Neuronal stem cell (in vitro differentiated cells): ENCODE measurements around the gene KCTD3.

Source experiments
- DNase-seq: peaks from one replicate; pipeline ENCODE4 v3.0.0-alpha.2; 2013; ENCODE audit warnings: low spot score
- H2AFZ ChIP-seq: one replicate; pipeline ENCODE4 v1.6.1; 2013; ENCODE audit warnings: mild to moderate bottlenecking, low read length, inconsistent platforms
- H2AK5ac ChIP-seq: 2 replicates; pipeline ENCODE4 v1.6.1; 2013; ENCODE audit warnings: low read depth, mild to moderate bottlenecking, inconsistent platforms, low read length, moderate library complexity, mixed read lengths
- H2BK120ac ChIP-seq: 2 replicates; pipeline ENCODE4 v1.6.1; 2013; ENCODE audit warnings: low read depth, mild to moderate bottlenecking, inconsistent platforms, low read length, moderate library complexity, mixed read lengths
- H2BK12ac ChIP-seq: one replicate; pipeline ENCODE4 v1.6.1; 2013; ENCODE audit warnings: low read length, inconsistent platforms
- H2BK15ac ChIP-seq: 2 replicates; pipeline ENCODE4 v1.6.1; 2013; ENCODE audit warnings: mild to moderate bottlenecking, low read length, inconsistent platforms, mixed read lengths
- H2BK5ac ChIP-seq: one replicate; pipeline ENCODE4 v1.6.1; 2013; ENCODE audit warnings: inconsistent platforms, mild to moderate bottlenecking, low read length, moderate library complexity
- H3K14ac ChIP-seq: one replicate; pipeline ENCODE4 v1.6.1; 2013; ENCODE audit warnings: low read length, inconsistent platforms
- H3K18ac ChIP-seq: 2 replicates; pipeline ENCODE4 v1.6.1; 2013; ENCODE audit warnings: low read length, inconsistent platforms
- H3K23ac ChIP-seq: 2 replicates; pipeline ENCODE4 v1.6.1; 2013; ENCODE audit warnings: low read depth, mild to moderate bottlenecking, mixed read lengths, low read length, inconsistent platforms; ENCODE audit not compliant: poor library complexity
- H3K27ac ChIP-seq: replicated peaks from 3 replicates; pipeline ENCODE4 v1.5.1; 2013; ENCODE audit warnings: low read length, inconsistent platforms
- H3K27me3 ChIP-seq, 3 experiments: 2 replicates each; pipeline ENCODE4 v1.6.1; 2013; ENCODE audit warnings: low read length in 3 of 3, mild to moderate bottlenecking in 2 of 3, inconsistent platforms in 1 of 3, low read depth in 1 of 3, mixed read lengths in 1 of 3, moderate library complexity in 1 of 3; ENCODE audit not compliant: control insufficient read depth in 3 of 3, insufficient read depth in 3 of 3
- H3K36me3 ChIP-seq, 2 donors: replicated peaks in 1 of 2; 2 replicates each; pipeline ENCODE4 v1.6.1; 2013; ENCODE audit warnings: low read length in 2 of 2; ENCODE audit not compliant: control insufficient read depth in 2 of 2, insufficient read depth in 2 of 2
- H3K4ac ChIP-seq: 2 replicates; pipeline ENCODE4 v1.6.1; 2013; ENCODE audit warnings: inconsistent platforms, mild to moderate bottlenecking, low read length, moderate library complexity
- H3K4me1 ChIP-seq, 2 donors: 1 replicate in 1 of 2; 2 replicates in 1 of 2; pipeline ENCODE4 v1.6.1; 2013; ENCODE audit warnings: low read length in 2 of 2, low read depth in 1 of 2; ENCODE audit not compliant: control insufficient read depth in 2 of 2, insufficient read depth in 1 of 2
- H3K4me2 ChIP-seq: one replicate; pipeline ENCODE4 v1.6.1; 2013; ENCODE audit warnings: mild to moderate bottlenecking, low read length, inconsistent platforms; ENCODE audit not compliant: insufficient read depth, poor library complexity, severe bottlenecking
- H3K4me3 ChIP-seq, 2 donors: 2 replicates each; pipeline ENCODE4 v1.5.1; 2013; ENCODE audit warnings: low read length in 2 of 2, mild to moderate bottlenecking in 2 of 2, inconsistent platforms in 1 of 2, moderate library complexity in 1 of 2
- H3K79me1 ChIP-seq: one replicate; pipeline ENCODE4 v1.6.1; 2013; ENCODE audit warnings: low read depth, mild to moderate bottlenecking, inconsistent platforms, low read length, moderate library complexity
- H3K9ac ChIP-seq: one replicate; pipeline ENCODE4 v1.6.1; 2013; ENCODE audit warnings: mild to moderate bottlenecking, low read depth, low read length, inconsistent platforms; ENCODE audit not compliant: poor library complexity
- H3K9me3 ChIP-seq, 2 donors: replicated peaks in 1 of 2; 2 replicates each; pipeline versions ENCODE3 to v1.6.1; 2013; ENCODE audit warnings: low read length in 2 of 2, mild to moderate bottlenecking in 2 of 2, inconsistent platforms in 1 of 2, low read depth in 1 of 2, mixed read lengths in 1 of 2, moderate library complexity in 1 of 2; ENCODE audit not compliant: control insufficient read depth in 2 of 2, insufficient read depth in 1 of 2
- H4K8ac ChIP-seq: one replicate; pipeline ENCODE4 v1.6.1; 2013; ENCODE audit warnings: low read depth, mild to moderate bottlenecking, inconsistent platforms, low read length, moderate library complexity
- H4K91ac ChIP-seq: one replicate; pipeline ENCODE4 v1.6.1; 2013; ENCODE audit warnings: low read length, low read depth, mild to moderate bottlenecking, inconsistent platforms; ENCODE audit not compliant: poor library complexity
- WGBS, 2 donors: extraction: QIAGEN DNeasy Blood & Tissue Kit; methylation state at CpG; one replicate each; pipeline ENCODE4 v1.1.7; 2013; ENCODE audit warnings: missing lambda C conversion rate in 2 of 2, mixed read lengths in 1 of 2; ENCODE audit not compliant: insufficient read length in 2 of 2, insufficient replicate concordance in 1 of 2; ENCODE audit errors: extremely low coverage in 2 of 2; 5-methylcytosine and 5-hydroxymethylcytosine counted together

Gene KCTD3

GRCh38 chr1:215608646-215609045 lies 41.5 kb downstream of the KCTD3 start:
- no peak overlapping the region for H2BK12ac ChIP-seq
- no peak overlapping the region for H2BK15ac ChIP-seq
- no peak overlapping the region for H3K14ac ChIP-seq
- WGBS, 2 donors: no CpG with 5 or more reads among the region's 4 CpGs
- peaks cover 0 to 10% of the 10 kb centered on the region in 2 donors for H3K9me3 ChIP-seq
- no peak overlapping the region for H4K8ac ChIP-seq
- no peaks in the 10 kb centered on the region for H3K27me3 ChIP-seq
- no peak overlapping the region for H3K4ac ChIP-seq
- H3K9ac ChIP-seq: no peak overlapping the region
- H3K27ac ChIP-seq: no peak overlapping the region
- H4K91ac ChIP-seq: no peak overlapping the region
- H2BK120ac ChIP-seq: no peak overlapping the region
- no peaks in the 10 kb centered on the region for H3K79me1 ChIP-seq
- no peak for DNase-seq
- no peak overlapping the region for H2AK5ac ChIP-seq
- no peak overlapping the region for H2AFZ ChIP-seq
- H3K4me2 ChIP-seq: no peak overlapping the region
- no peak overlapping the region for H2BK5ac ChIP-seq
- peaks cover 0 to 1% of the 10 kb centered on the region in 2 donors for H3K4me1 ChIP-seq
- H3K4me3 ChIP-seq: no peak overlapping the region
- H3K23ac ChIP-seq: no peak overlapping the region
- no peak overlapping the region for H3K18ac ChIP-seq
- peaks cover 8 to 90% of the 10 kb centered on the region in 2 donors for H3K36me3 ChIP-seq

GRCh38 chr1:215612391-215612790 lies 45.3 kb downstream of the KCTD3 start:
- H2BK15ac ChIP-seq: no peak overlapping the region
- no peak overlapping the region for H3K9ac ChIP-seq
- no peak overlapping the region for H2AFZ ChIP-seq
- H3K4me2 ChIP-seq: no peak overlapping the region
- H3K79me1 ChIP-seq: no peaks in the 10 kb centered on the region
- H3K18ac ChIP-seq: no peak overlapping the region
- H3K27me3 ChIP-seq: no peaks in the 10 kb centered on the region
- no peak overlapping the region for H4K91ac ChIP-seq
- H3K4me1 ChIP-seq: no peaks in the 10 kb centered on the region
- peaks cover 0 to 12% of the 10 kb centered on the region in 2 donors for H3K9me3 ChIP-seq
- no peak overlapping the region for H3K14ac ChIP-seq
- H4K8ac ChIP-seq: no peak overlapping the region
- H3K36me3 ChIP-seq: peaks cover 8 to 86% of the 10 kb centered on the region in 2 donors
- no peak overlapping the region for H3K23ac ChIP-seq
- no CpG with 5 or more reads among the region's 3 CpGs for WGBS, 2 donors
- H2BK5ac ChIP-seq: no peak overlapping the region
- no peak overlapping the region for H2BK120ac ChIP-seq
- H3K4me3 ChIP-seq: no peak overlapping the region
- no peak overlapping the region for H2BK12ac ChIP-seq
- no peak for DNase-seq
- no peak overlapping the region for H3K27ac ChIP-seq
- H3K4ac ChIP-seq: no peak overlapping the region
- H2AK5ac ChIP-seq: no peak overlapping the region

- H3K27ac ChIP-seq: no peak overlapping the region
- H2BK15ac ChIP-seq: no peak overlapping the region
- H2BK120ac ChIP-seq: no peak overlapping the region
- no peak overlapping the region for H4K91ac ChIP-seq
- no peak overlapping the region for H2AK5ac ChIP-seq
- no peak overlapping the region for H3K4me2 ChIP-seq
- no peak overlapping the region for H3K23ac ChIP-seq
- H2BK12ac ChIP-seq: no peak overlapping the region
- no peak overlapping the region for H3K9ac ChIP-seq
- DNase-seq: no peak
- H3K79me1 ChIP-seq: no peaks in the 10 kb centered on the region
- H2BK5ac ChIP-seq: no peak overlapping the region
- H3K36me3 ChIP-seq: peaks cover 5 to 84% of the 10 kb centered on the region in 2 donors
- no peak overlapping the region for H4K8ac ChIP-seq
- no peak overlapping the region for H3K4ac ChIP-seq
- no peaks in the 10 kb centered on the region for H3K4me1 ChIP-seq
- H3K9me3 ChIP-seq: peaks cover 0 to 8% of the 10 kb centered on the region in 2 donors
- H3K14ac ChIP-seq: no peak overlapping the region
- no peaks in the 10 kb centered on the region for H3K27me3 ChIP-seq
- WGBS, 2 donors: no CpG with 5 or more reads among the region's 1 CpG
- no peak overlapping the region for H2AFZ ChIP-seq
- no peak overlapping the region for H3K4me3 ChIP-seq
- no peak overlapping the region for H3K18ac ChIP-seq
These were observed 50.9 kb downstream of the KCTD3 start for GRCh38 chr1:215617979-215618378.

- Histone ChIP-seq H3K27me3 (no peaks in the 10 kb centered on the region), H4K91ac (no peak overlapping the region), H4K8ac (no peak overlapping the region), H2BK120ac (no peak overlapping the region), H3K79me1 (no peaks in the 10 kb centered on the region), H3K4me2 (no peak overlapping the region), H3K23ac (no peak overlapping the region), H3K4me1 (no peaks in the 10 kb centered on the region), H3K9ac (no peak overlapping the region), H2AFZ (no peak overlapping the region), H3K36me3 (peaks cover 3 to 58% of the 10 kb centered on the region in 2 donors), H3K9me3 (no peaks in the 10 kb centered on the region), H2BK15ac (no peak overlapping the region), H2AK5ac (no peak overlapping the region), H3K4ac (no peak overlapping the region), H3K14ac (no peak overlapping the region), H3K4me3 (no peak overlapping the region), H2BK5ac (no peak overlapping the region), H3K27ac (no peak overlapping the region), H2BK12ac (no peak overlapping the region), H3K18ac (no peak overlapping the region)
- no peak for DNase-seq
- no CpG with 5 or more reads among the region's 4 CpGs for WGBS, 2 donors
These were observed 56.1 kb downstream of the KCTD3 start for GRCh38 chr1:215623162-215623561.
